B cell (primary cell): ENCODE data around the gene ZMYND19. TPM values are rescaled to one million over a fixed set of nuclear protein-coding genes. Genes with fewer than 3 reads are reported as not detected.
"Not testable (repeated sequence)": the region's sequence is repeated elsewhere in the genome, so short reads cannot be mapped to it uniquely, and the experiment has no call there.

ENCODE experiments used
- ATAC-seq: fragments of 200-7000 bp; cut with Tn5 transposase; one replicate; pipeline ENCODE4 v1.10.0; 2021; ENCODE audit warnings: low read depth, mild to moderate bottlenecking, moderate number of reproducible peaks, moderate library complexity
- CTCF ChIA-PET: fragments of 350-600 bp; sonication (Branson Sonifier 250); formaldehyde crosslinking; loops from one replicate; lab custom pipeline; 2021; ENCODE audit warnings: antibody characterized with exemption, inconsistent platforms; lab: Charles Lee
- POLR2A ChIA-PET: fragments of 350-600 bp; sonication (Branson Sonifier 250); formaldehyde crosslinking; loops from one replicate; lab custom pipeline; 2021; ENCODE audit warnings: antibody characterized with exemption; lab: Charles Lee
- DNase-seq: peaks from one replicate; pipeline ENCODE4 v3.0.0; 2013
- H2AFZ ChIP-seq: 2 replicates; pipeline ENCODE4 v1.6.1; 2012; ENCODE audit warnings: mild to moderate bottlenecking, low read depth, low read length; ENCODE audit not compliant: insufficient read depth, poor library complexity, severe bottlenecking
- H3K27ac ChIP-seq, 2 donors: 1 replicate in 1 of 2; 2 replicates in 1 of 2; pipeline ENCODE4 v1.5.1; 2012 to 2013; ENCODE audit warnings: low read length in 2 of 2, mild to moderate bottlenecking in 2 of 2, moderate library complexity in 1 of 2
- H3K27me3 ChIP-seq, 4 experiments: fragments of 200-600 bp in 1 of 4; sonication (generic) in 1 of 4; replicated peaks in 1 of 4; 1 replicate in 2 of 4; 2 replicates in 2 of 4; pipeline versions ENCODE4 v1.6.1 to v1.7.0; 2013 to 2016; ENCODE audit warnings: low read length in 3 of 4, mild to moderate bottlenecking in 2 of 4, mixed read lengths in 1 of 4, moderate library complexity in 1 of 4; ENCODE audit not compliant: insufficient read depth in 4 of 4, control insufficient read depth in 3 of 4; ENCODE audit errors: control extremely low read depth in 1 of 4
- H3K36me3 ChIP-seq, 2 experiments: replicated peaks in 1 of 2; 1 replicate in 1 of 2; 2 replicates in 1 of 2; pipeline versions ENCODE4 v1.6.1 to v1.7.1; 2013; ENCODE audit warnings: low read length in 1 of 2; ENCODE audit not compliant: insufficient read depth in 2 of 2, control insufficient read depth in 1 of 2; ENCODE audit errors: control extremely low read depth in 1 of 2, extremely low read depth in 1 of 2
- H3K4me1 ChIP-seq, 2 donors: fragments of 200-600 bp in 1 of 2; sonication (generic) in 1 of 2; 1 replicate in 1 of 2; 2 replicates in 1 of 2; pipeline versions ENCODE4 v1.5.1 to v1.6.1; 2013 to 2017; ENCODE audit warnings: low read length in 2 of 2; ENCODE audit not compliant: control insufficient read depth in 2 of 2, insufficient read depth in 2 of 2
- H3K4me2 ChIP-seq: replicated peaks from 2 replicates; pipeline ENCODE3; 2012; ENCODE audit warnings: mild to moderate bottlenecking, low read depth, low read length; ENCODE audit not compliant: poor library complexity, severe bottlenecking
- H3K4me3 ChIP-seq, 5 experiments: fragments of 200-600 bp in 1 of 5; sonication (generic) in 1 of 5; 1 replicate in 3 of 5; 2 replicates in 2 of 5; pipeline versions ENCODE4 v1.5.1 to v1.7.0; 2011 to 2016; ENCODE audit warnings: low read length in 4 of 5, mild to moderate bottlenecking in 4 of 5, low read depth in 2 of 5, control low read depth in 1 of 5, moderate library complexity in 1 of 5; ENCODE audit not compliant: insufficient read depth in 1 of 5; ENCODE audit errors: control extremely low read depth in 1 of 5, extremely low read depth in 1 of 5
- H3K79me2 ChIP-seq: fragments of 200-600 bp; sonication (generic); one replicate; pipeline ENCODE4 v1.6.0; 2016; ENCODE audit warnings: low read length; ENCODE audit not compliant: control insufficient read depth, insufficient read depth
- H3K9ac ChIP-seq: fragments of 200-600 bp; sonication (generic); 2 replicates; pipeline ENCODE4 v1.6.1; 2017; ENCODE audit warnings: mild to moderate bottlenecking, low read length, moderate library complexity
- H3K9me3 ChIP-seq, 3 donors: one replicate each; pipeline versions ENCODE4 v1.6.1 to v1.7.1; 2013; ENCODE audit warnings: low read length in 2 of 3; ENCODE audit not compliant: control insufficient read depth in 2 of 3, insufficient read depth in 1 of 3; ENCODE audit errors: control extremely low read depth in 1 of 3
- H4K20me1 ChIP-seq: 2 replicates; pipeline ENCODE4 v1.6.0; 2012; ENCODE audit warnings: mild to moderate bottlenecking, low read length; ENCODE audit not compliant: insufficient read depth, control insufficient read depth, poor library complexity, severe bottlenecking
- H3K27ac Mint-ChIP-seq: one replicate; pipeline ENCODE4 v1.8.0; 2021; ENCODE audit warnings: mixed read lengths
- H3K27me3 Mint-ChIP-seq: one replicate; pipeline ENCODE4 v1.8.0; 2021; ENCODE audit warnings: mixed read lengths
- H3K4me1 Mint-ChIP-seq: one replicate; pipeline ENCODE4 v1.8.0; 2021; ENCODE audit warnings: mixed read lengths
- H3K4me3 Mint-ChIP-seq: one replicate; pipeline ENCODE4 v1.8.0; 2021; ENCODE audit warnings: mixed read lengths
- H3K9me3 Mint-ChIP-seq: one replicate; pipeline ENCODE4 v1.8.0; 2022; ENCODE audit warnings: mixed read lengths; ENCODE audit not compliant: insufficient read depth
- CTCF ChIP-seq: fragments of 200-600 bp; IDR thresholded peaks from one replicate; pipeline ENCODE4 v1.8.0; 2022; ENCODE audit warnings: antibody characterized with exemption, mild to moderate bottlenecking
- EZH2 ChIP-seq: IDR thresholded peaks from 2 replicates; pipeline ENCODE4 v1.6.1; 2012; ENCODE audit warnings: borderline replicate concordance, low read depth, mild to moderate bottlenecking, moderate library complexity, low read length; ENCODE audit not compliant: insufficient read depth, poor library complexity, severe bottlenecking
- WGBS: methylation state at CpG from one replicate; pipeline ENCODE4 v1.1.5; 2013; ENCODE audit warnings: missing lambda C conversion rate; ENCODE audit not compliant: insufficient coverage; 5-methylcytosine and 5-hydroxymethylcytosine counted together
- intact Hi-C: fragments of 100-400 bp; cut with micrococcal nuclease; formaldehyde crosslinking; loops from one replicate; pipeline ENCODE4 v1.10.0; 2022
- polyA plus RNA-seq: library from polyadenylated mRNA; depleted of rRNA; stranded (reverse); fragments of >200 nt; gene quantifications from 2 replicates; pipeline ENCODE4 v1.2.3, GENCODE V29; 2012
- total RNA-seq, 2 donors: library from RNA; stranded (reverse); fragments of 120-200 nt in 1 of 2; gene quantifications; 1 replicate in 1 of 2; 2 replicates in 1 of 2; pipeline versions ENCODE4 v1.2.3 to v1.2.4, GENCODE V29; 2013 to 2022

Gene ZMYND19
- total and polyA plus RNA-seq, 2 donors (not counting 1 experiment from before 2014, with no cell fraction given): 22.0 to 24.1 TPM

GRCh38 chr9:137569609-137570203 lies 20.6 kb downstream of the ZMYND19 start:
- H3K4me1 ChIP-seq: peaks cover 0 to 3% of the 10 kb centered on the region in 2 donors
- H3K79me2 ChIP-seq: peaks cover 9% of the 10 kb centered on the region
- H2AFZ ChIP-seq: no peak overlapping the region
- no peak overlapping the region for H3K4me2 ChIP-seq
- TF ChIP-seq CTCF (no peak), EZH2 (no peak)
- Mint-ChIP-seq H3K9me3 (no peaks in the 10 kb centered on the region), H3K4me1 (peaks cover 7% of the 10 kb centered on the region), H3K27me3 (no peaks in the 10 kb centered on the region), H3K27ac (no peak overlapping the region), H3K4me3 (no peak overlapping the region)
- 91% methylated on average over 5 of the region's 5 CpGs for WGBS
- DNase-seq: no peak
- intact Hi-C loops: no loop called here
- ChIA-PET CTCF (no interaction called here), POLR2A (interaction anchor here (0.6 kb wide), 1 partner anchor 53 kb away, joined by 5 read pairs; no protein-coding TSS in a partner anchor)
- no peak for ATAC-seq
- H3K27me3 ChIP-seq: no peaks in the 10 kb centered on the region
- peaks cover 19% of the 10 kb centered on the region for H4K20me1 ChIP-seq
- H3K4me3 ChIP-seq: no peak overlapping the region
- no peak overlapping the region for H3K9ac ChIP-seq
- no peak overlapping the region for H3K27ac ChIP-seq
- peaks cover 9 to 25% of the 10 kb centered on the region in 2 experiments for H3K36me3 ChIP-seq
- peaks cover 0 to 20% (median 8%) of the 10 kb centered on the region in 3 donors for H3K9me3 ChIP-seq

- DNase-seq (peak; percentile 39), ATAC-seq (peak; percentile 14)
- H3K9me3 Mint-ChIP-seq, H3K79me2 ChIP-seq, H3K4me3 ChIP-seq, H3K9ac ChIP-seq, H3K4me1 ChIP-seq, H3K4me2 ChIP-seq, POLR2A ChIA-PET, H3K27me3 ChIP-seq, H3K4me3 Mint-ChIP-seq, intact Hi-C loops, H3K27me3 Mint-ChIP-seq, H2AFZ ChIP-seq, CTCF ChIA-PET: not testable (repeated sequence)
- Histone ChIP-seq H4K20me1 (peaks cover 21% of the 10 kb centered on the region), H3K27ac (peak overlapping the region in 1 of 2 donors; percentile 83), H3K36me3 (peaks cover 9 to 29% of the 10 kb centered on the region in 2 experiments), H3K9me3 (peaks cover 0 to 30% (median 8%) of the 10 kb centered on the region in 3 donors)
- 96% methylated on average over 4 of the region's 5 CpGs for WGBS
- peak overlapping the region; percentile 78 for H3K27ac Mint-ChIP-seq
- peaks cover 14% of the 10 kb centered on the region for H3K4me1 Mint-ChIP-seq
Observed at GRCh38 chr9:137568445-137568844, 21.9 kb downstream of the ZMYND19 start.
